Lung (tissue), 12 donors: ENCODE results near the gene CD46. TPM values are rescaled to one million over a fixed set of nuclear protein-coding genes. Genes with fewer than 3 reads are reported as not detected.
"Not testable (repeated sequence)": the region's sequence is repeated elsewhere in the genome, so short reads cannot be mapped to it uniquely, and the experiment has no call there.

Experiments used
- ATAC-seq: fragments of 200-7000 bp; cut with Tn5 transposase; one replicate; pipeline ENCODE4 v1.9.1; 2020; ENCODE audit warnings: moderate number of reproducible peaks; ENCODE audit not compliant: insufficient read depth, low FRiP score
- DNase-seq, 3 donors: peaks; one replicate each; pipeline ENCODE4 v3.0.0-alpha.2; 2013 to 2017
- H3K27ac ChIP-seq, 2 donors: one replicate each; pipeline ENCODE4 v1.5.1; 2013; ENCODE audit warnings: mild to moderate bottlenecking in 2 of 2, moderate library complexity in 2 of 2, control low read depth in 1 of 2, inconsistent platforms in 1 of 2, low read depth in 1 of 2, low read length in 1 of 2
- H3K27me3 ChIP-seq, 3 donors: one replicate each; pipeline ENCODE4 v1.5.1; 2013; ENCODE audit warnings: low read length in 2 of 3; ENCODE audit not compliant: control insufficient read depth in 3 of 3, insufficient read depth in 3 of 3
- H3K36me3 ChIP-seq, 4 donors: one replicate each; pipeline ENCODE4 v1.5.1; 2013; ENCODE audit warnings: low read length in 4 of 4, mild to moderate bottlenecking in 1 of 4, moderate library complexity in 1 of 4; ENCODE audit not compliant: control insufficient read depth in 4 of 4, insufficient read depth in 4 of 4
- H3K4me1 ChIP-seq, 5 donors: one replicate each; pipeline ENCODE4 v1.5.1; 2013; ENCODE audit warnings: low read length in 5 of 5, mild to moderate bottlenecking in 2 of 5, moderate library complexity in 1 of 5; ENCODE audit not compliant: control insufficient read depth in 5 of 5, insufficient read depth in 5 of 5
- H3K4me3 ChIP-seq: one replicate; pipeline ENCODE4 v1.5.1; 2013; ENCODE audit warnings: mild to moderate bottlenecking, control low read depth, moderate library complexity
- H3K9ac ChIP-seq, 2 donors: one replicate each; pipeline ENCODE4 v1.5.1; 2013; ENCODE audit warnings: low read length in 2 of 2, control low read depth in 1 of 2; ENCODE audit not compliant: insufficient read depth in 1 of 2
- H3K9me3 ChIP-seq, 4 donors: one replicate each; pipeline ENCODE4 v1.5.1; 2013; ENCODE audit warnings: low read length in 3 of 4, mild to moderate bottlenecking in 1 of 4, moderate library complexity in 1 of 4; ENCODE audit not compliant: control insufficient read depth in 4 of 4, insufficient read depth in 3 of 4
- WGBS, 2 donors: extraction: QIAGEN DNeasy Blood & Tissue Kit; methylation state at CpG; one replicate each; pipeline ENCODE4 v1.1.7; 2013; 5-methylcytosine and 5-hydroxymethylcytosine counted together
- polyA plus RNA-seq, 2 donors: library from polyadenylated mRNA; stranded (reverse); fragments of 200-250 nt; gene quantifications; one replicate each; pipeline ENCODE4 v1.2.1, GENCODE V29; 2013
- total RNA-seq, 2 donors: library from RNA; depleted of rRNA in 1 of 2; stranded (reverse); fragments of >200 nt in 1 of 2; gene quantifications; one replicate each; pipeline ENCODE4 v1.2.1, GENCODE V29; 2014 to 2021
- TF ChIP-seq, protein P1 (sequence below): IDR thresholded peaks from 2 replicates; pipeline ENCODE4 v1.5.1; 2012; ENCODE audit warnings: mild to moderate bottlenecking; ENCODE audit errors: control extremely low read depth, extremely low read depth
- donor health status: control.
- donor health status: control.
- donor health status: Bipolar disorder and iron deficiency.
- donor health status: healthy.
- donor health status: DM: yes; HTN: yes; CAD: no.

The CD46 gene
- total and polyA plus RNA-seq, 4 donors = 157 to 420 (median 215) TPM

DNA sequence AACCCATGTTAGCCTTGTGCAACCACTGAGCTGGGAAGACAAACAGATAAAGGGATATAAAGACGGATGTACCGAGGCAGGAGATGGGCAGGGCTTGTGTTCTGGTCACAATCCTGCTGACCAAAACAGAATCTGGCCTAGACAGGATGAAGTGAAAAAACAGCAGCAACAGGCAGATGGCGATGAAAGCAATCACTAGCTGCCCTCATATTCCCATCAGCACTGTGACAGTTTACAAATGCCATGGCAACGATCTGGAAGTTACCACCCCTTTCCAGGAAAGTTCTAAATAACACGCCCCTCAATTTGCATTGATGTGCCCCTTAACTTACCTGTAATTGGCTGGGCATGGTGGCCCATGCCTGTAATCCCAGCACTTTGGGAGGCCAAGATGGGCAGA, 40.6 kb upstream of the CD46 start:
- DNase-seq (peak in 2 of 3 donors; percentile 6 to 7), ATAC-seq (no peak)
- Histone ChIP-seq H3K9me3 (peaks cover 0 to 3% (median 0%) of the 10 kb centered on the region in 4 donors), H3K4me1 (no peaks in the 10 kb centered on the region), H3K27ac (no peak overlapping the region), H3K4me3 (no peak overlapping the region), H3K27me3 (no peaks in the 10 kb centered on the region), H3K9ac (no peak overlapping the region), H3K36me3 (no peaks in the 10 kb centered on the region)
- TF ChIP-seq, protein P1, sequence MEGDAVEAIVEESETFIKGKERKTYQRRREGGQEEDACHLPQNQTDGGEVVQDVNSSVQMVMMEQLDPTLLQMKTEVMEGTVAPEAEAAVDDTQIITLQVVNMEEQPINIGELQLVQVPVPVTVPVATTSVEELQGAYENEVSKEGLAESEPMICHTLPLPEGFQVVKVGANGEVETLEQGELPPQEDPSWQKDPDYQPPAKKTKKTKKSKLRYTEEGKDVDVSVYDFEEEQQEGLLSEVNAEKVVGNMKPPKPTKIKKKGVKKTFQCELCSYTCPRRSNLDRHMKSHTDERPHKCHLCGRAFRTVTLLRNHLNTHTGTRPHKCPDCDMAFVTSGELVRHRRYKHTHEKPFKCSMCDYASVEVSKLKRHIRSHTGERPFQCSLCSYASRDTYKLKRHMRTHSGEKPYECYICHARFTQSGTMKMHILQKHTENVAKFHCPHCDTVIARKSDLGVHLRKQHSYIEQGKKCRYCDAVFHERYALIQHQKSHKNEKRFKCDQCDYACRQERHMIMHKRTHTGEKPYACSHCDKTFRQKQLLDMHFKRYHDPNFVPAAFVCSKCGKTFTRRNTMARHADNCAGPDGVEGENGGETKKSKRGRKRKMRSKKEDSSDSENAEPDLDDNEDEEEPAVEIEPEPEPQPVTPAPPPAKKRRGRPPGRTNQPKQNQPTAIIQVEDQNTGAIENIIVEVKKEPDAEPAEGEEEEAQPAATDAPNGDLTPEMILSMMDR = no peak
- 65 to 77% methylated on average over 5 of the region's 5 CpGs for WGBS, 2 donors

- DNase-seq, H3K4me3 ChIP-seq, H3K9me3 ChIP-seq, H3K9ac ChIP-seq, H3K4me1 ChIP-seq, ATAC-seq, H3K27ac ChIP-seq, H3K36me3 ChIP-seq, H3K27me3 ChIP-seq: not testable (repeated sequence)
- WGBS, 2 donors = 90 to 94% methylated on average over 3 of the region's 3 CpGs
Observed at GRCh38 chr1:207712701-207713100, 39.2 kb upstream of the CD46 start.

DNA sequence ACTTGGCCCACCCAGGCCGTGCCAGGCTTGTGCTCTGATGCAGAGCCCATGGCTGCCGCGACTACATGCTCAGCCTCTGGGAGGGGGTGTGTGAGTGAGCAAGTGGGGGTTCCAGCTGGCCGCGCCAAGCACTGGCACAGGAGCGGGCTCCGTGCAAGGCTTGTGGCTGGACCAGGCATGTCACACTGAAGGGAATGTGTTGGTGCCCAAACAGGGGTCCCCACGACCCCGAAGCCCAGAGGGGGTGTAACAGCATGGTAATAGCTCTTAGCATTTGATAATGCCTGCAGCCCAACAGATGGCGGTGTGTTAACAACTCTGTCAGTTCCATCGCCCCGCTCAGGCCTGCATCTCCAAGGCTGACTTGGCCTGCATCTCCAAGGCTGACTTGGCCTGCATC, 38.3 kb upstream of the CD46 start:
- no peak overlapping the region for H3K9ac ChIP-seq
- H3K36me3 ChIP-seq = no peaks in the 10 kb centered on the region
- TF ChIP-seq, protein P1 = no peak
- DNase-seq (no peak), ATAC-seq (no peak)
- no peak overlapping the region for H3K27ac ChIP-seq
- H3K4me3 ChIP-seq = no peak overlapping the region
- WGBS, 2 donors = 94 to 95% methylated on average over 12 of the region's 12 CpGs
- no peaks in the 10 kb centered on the region for H3K27me3 ChIP-seq
- no peaks in the 10 kb centered on the region for H3K4me1 ChIP-seq
- peaks cover 0 to 3% (median 0%) of the 10 kb centered on the region in 4 donors for H3K9me3 ChIP-seq

DNA sequence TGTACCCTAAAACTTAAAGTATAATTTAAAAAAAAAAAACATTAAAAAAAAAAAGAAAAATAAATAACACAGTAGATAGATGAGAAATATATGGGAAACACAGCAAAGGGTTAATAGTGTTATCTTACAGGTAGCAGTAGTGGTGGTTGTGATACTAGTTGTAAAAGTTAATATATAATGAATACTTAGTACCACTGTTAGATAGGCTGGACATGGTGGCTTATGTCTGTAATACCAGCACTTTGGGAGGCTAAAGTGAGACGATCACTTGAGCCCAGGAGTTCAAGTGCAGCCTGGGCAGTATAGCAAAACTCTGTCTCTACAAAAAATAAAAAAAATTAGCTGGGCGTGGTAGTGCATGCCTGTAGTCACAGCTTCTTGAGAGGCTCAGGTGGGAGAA, 32.6 kb upstream of the CD46 start:
- no peak overlapping the region for H3K27ac ChIP-seq
- no peaks in the 10 kb centered on the region for H3K36me3 ChIP-seq
- H3K27me3 ChIP-seq = no peaks in the 10 kb centered on the region
- TF ChIP-seq, protein P1 = no peak
- no peak overlapping the region for H3K4me3 ChIP-seq
- no peaks in the 10 kb centered on the region for H3K4me1 ChIP-seq
- DNase-seq = no peak
- H3K9me3 ChIP-seq = no peaks in the 10 kb centered on the region
- H3K9ac ChIP-seq = no peak overlapping the region
- WGBS, 2 donors = 82 to 87% methylated on average over 2 of the region's 2 CpGs
- no peak for ATAC-seq

- H3K36me3 ChIP-seq = not testable (repeated sequence)
Observed at GRCh38 chr1:207728200-207728858, 23.5 kb upstream of the CD46 start.

DNA sequence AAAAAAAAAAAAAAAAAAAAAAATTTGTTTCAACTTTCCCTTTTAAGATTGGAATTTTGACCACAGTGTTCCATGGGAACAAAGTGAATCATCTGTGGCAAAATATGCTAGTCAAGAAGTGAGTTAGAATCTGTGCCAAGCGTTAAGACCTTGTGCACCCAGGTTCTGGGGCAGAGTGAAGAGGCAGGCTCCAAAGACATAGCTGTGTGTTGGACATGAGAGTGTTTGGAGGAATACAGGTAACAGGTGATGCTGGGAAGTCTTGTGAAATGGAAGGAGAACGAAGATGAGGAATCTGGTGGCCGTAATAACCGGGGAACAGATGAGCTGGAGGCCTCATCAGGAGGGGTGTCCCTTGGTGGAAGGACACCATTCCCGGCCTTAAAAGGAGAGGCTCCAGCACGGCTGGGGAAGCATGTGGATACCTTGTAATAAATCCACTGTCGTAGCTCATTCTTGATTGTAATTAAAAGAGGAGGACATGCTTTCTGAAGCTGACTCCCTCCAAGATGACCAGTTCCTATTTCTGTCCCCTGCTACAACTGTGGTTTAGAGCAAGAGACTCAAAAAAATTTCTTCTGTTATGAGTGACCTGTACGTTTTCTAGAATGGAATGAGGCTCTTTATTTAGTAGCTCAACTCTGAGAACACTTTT, 14.2 kb upstream of the CD46 start:
- not testable (repeated sequence) for H3K27ac ChIP-seq, ATAC-seq, H3K9me3 ChIP-seq, H3K9ac ChIP-seq, H3K36me3 ChIP-seq, H3K4me1 ChIP-seq, DNase-seq, H3K27me3 ChIP-seq, H3K4me3 ChIP-seq
- 81% methylated on average over 7 to 8 of the region's 8 CpGs for WGBS, 2 donors

More at GRCh38 chr1:207728200-207728858, 23.5 kb upstream of the CD46 start:
- DNase-seq, H3K4me3 ChIP-seq, ATAC-seq, H3K27me3 ChIP-seq, H3K9ac ChIP-seq, H3K9me3 ChIP-seq, H3K27ac ChIP-seq, H3K4me1 ChIP-seq: not testable (repeated sequence)
- WGBS, 2 donors = 63 to 76% methylated on average over 4 of the region's 4 CpGs
